DND-41 (cell line): ENCODE measurements around the gene SMTN.
"Not testable (repeated sequence)": the region's sequence is repeated elsewhere in the genome, so short reads cannot be mapped to it uniquely, and the experiment has no call there.

ENCODE experiments used
- ATAC-seq: fragments of 200-7000 bp; cut with Tn5 transposase; 3 replicates; pipeline ENCODE4 v1.9.1; 2021; ENCODE audit warnings: low read depth; ENCODE audit not compliant: insufficient read depth
- DNase-seq: peaks from one replicate; pipeline ENCODE4 v3.0.0-alpha.2; 2020
- H2AFZ ChIP-seq: 2 replicates; pipeline ENCODE4 v1.6.0; 2012; ENCODE audit warnings: low read depth, low read length
- H3K27ac ChIP-seq: 2 replicates; pipeline ENCODE4 v1.5.1; 2012; ENCODE audit warnings: low read length, inconsistent platforms
- H3K27me3 ChIP-seq: fragments of 200-600 bp; sonication (generic); 2 replicates; pipeline ENCODE4 v1.6.0; 2012; ENCODE audit warnings: low read length, mild to moderate bottlenecking, inconsistent platforms; ENCODE audit not compliant: insufficient read depth, poor library complexity
- H3K36me3 ChIP-seq: 2 replicates; pipeline ENCODE4 v1.5.1; 2012; ENCODE audit warnings: low read length, inconsistent platforms; ENCODE audit not compliant: insufficient read depth
- H3K4me1 ChIP-seq: 2 replicates; pipeline ENCODE4 v1.5.1; 2012; ENCODE audit warnings: mild to moderate bottlenecking, low read length; ENCODE audit not compliant: insufficient read depth
- H3K4me2 ChIP-seq: 2 replicates; pipeline ENCODE4 v1.6.0; 2012; ENCODE audit warnings: mild to moderate bottlenecking, moderate library complexity, low read length, inconsistent platforms; ENCODE audit not compliant: insufficient read depth
- H3K4me3 ChIP-seq, 2 experiments: fragments of 200-600 bp in 1 of 2; shearing (Covaris generic) in 1 of 2; 2 replicates each; pipeline ENCODE4 v1.5.1; 2012 to 2016; ENCODE audit warnings: inconsistent platforms in 2 of 2, low read length in 2 of 2, mild to moderate bottlenecking in 2 of 2, low read depth in 1 of 2, moderate library complexity in 1 of 2
- H3K79me2 ChIP-seq: 2 replicates; pipeline ENCODE4 v1.6.0; 2012; ENCODE audit warnings: low read length, inconsistent platforms; ENCODE audit not compliant: insufficient read depth
- H3K9ac ChIP-seq: 2 replicates; pipeline ENCODE4 v1.6.0; 2012; ENCODE audit warnings: low read depth, mild to moderate bottlenecking, inconsistent platforms, low read length, moderate library complexity
- H3K9me3 ChIP-seq: 2 replicates; pipeline ENCODE4 v1.5.1; 2012; ENCODE audit warnings: low read length, moderate library complexity, mild to moderate bottlenecking, inconsistent platforms; ENCODE audit not compliant: insufficient read depth, severe bottlenecking
- H4K20me1 ChIP-seq: 2 replicates; pipeline ENCODE4 v1.6.0; 2012; ENCODE audit warnings: low read length; ENCODE audit not compliant: insufficient read depth
- EZH2 ChIP-seq: IDR thresholded peaks from 3 replicates; pipeline ENCODE4 v1.6.1; 2012; ENCODE audit warnings: borderline replicate concordance, low read depth, mild to moderate bottlenecking, moderate library complexity, low read length, inconsistent platforms; ENCODE audit not compliant: severe bottlenecking
- TF ChIP-seq, protein P1 (sequence below): IDR thresholded peaks from 2 replicates; pipeline ENCODE4 v1.5.1; 2012; ENCODE audit warnings: borderline replicate concordance, low read length, moderate library complexity, mild to moderate bottlenecking; ENCODE audit not compliant: poor library complexity, severe bottlenecking; ENCODE audit errors: extremely low read depth

Gene SMTN

DNA sequence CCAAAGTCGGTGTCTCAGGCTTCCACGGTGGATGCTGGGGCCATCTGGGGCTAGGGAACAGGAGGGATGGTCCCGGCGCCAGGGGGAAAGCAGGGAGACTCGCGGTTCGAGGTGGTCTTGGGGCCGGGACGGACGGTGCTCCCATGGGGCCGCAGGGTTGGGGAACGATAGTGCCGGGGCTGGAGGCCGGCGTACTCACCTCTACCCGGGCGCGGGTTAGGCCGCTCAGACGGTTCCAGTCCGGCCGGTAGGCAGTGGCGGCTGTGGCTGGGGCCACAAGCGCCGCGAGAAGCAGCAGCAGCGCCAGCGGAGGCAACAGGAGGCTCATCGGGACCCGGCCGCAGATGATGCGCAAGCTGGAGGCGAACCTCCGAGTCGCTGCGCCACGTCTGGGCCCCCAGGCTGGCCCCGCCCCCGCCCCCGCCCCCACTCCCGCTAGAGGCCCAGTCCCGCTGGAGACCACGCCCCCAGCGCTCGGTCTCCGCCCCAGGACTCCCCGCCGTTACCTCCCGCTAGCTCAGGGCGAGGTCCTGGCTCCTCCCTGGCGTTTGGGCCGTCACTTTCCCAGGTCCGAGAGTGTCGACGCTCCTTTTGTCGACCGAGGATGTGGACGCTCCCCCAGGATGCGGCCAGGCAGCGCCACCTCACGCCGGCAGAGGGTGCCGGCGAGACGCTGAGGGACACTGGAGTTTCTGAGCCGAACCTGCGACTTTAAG lies 26.2 kb downstream of the SMTN start, which contains the start of gene SELENOM:
Gene SELENOM, minus strand, starts transcription at position 391 of the 716 bp plus-strand sequence. Its CDS starts 63 bp downstream, at position 328.
- peak within 1 kb of the TSS; percentile 85 for H3K4me2 ChIP-seq
- H3K36me3 ChIP-seq = no peaks in the 10 kb centered on the region
- H3K27me3 ChIP-seq = no peaks in the 10 kb centered on the region
- H3K4me1 ChIP-seq = peaks cover 16% of the 10 kb centered on the region
- no peaks in the 10 kb centered on the region for H3K79me2 ChIP-seq
- no peaks in the 10 kb centered on the region; the same call in 1 of the 2 replicates for H4K20me1 ChIP-seq
- no peak for TF ChIP-seq EZH2
- TF ChIP-seq, protein P1, sequence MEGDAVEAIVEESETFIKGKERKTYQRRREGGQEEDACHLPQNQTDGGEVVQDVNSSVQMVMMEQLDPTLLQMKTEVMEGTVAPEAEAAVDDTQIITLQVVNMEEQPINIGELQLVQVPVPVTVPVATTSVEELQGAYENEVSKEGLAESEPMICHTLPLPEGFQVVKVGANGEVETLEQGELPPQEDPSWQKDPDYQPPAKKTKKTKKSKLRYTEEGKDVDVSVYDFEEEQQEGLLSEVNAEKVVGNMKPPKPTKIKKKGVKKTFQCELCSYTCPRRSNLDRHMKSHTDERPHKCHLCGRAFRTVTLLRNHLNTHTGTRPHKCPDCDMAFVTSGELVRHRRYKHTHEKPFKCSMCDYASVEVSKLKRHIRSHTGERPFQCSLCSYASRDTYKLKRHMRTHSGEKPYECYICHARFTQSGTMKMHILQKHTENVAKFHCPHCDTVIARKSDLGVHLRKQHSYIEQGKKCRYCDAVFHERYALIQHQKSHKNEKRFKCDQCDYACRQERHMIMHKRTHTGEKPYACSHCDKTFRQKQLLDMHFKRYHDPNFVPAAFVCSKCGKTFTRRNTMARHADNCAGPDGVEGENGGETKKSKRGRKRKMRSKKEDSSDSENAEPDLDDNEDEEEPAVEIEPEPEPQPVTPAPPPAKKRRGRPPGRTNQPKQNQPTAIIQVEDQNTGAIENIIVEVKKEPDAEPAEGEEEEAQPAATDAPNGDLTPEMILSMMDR = peak; percentile 88
- no peak within 1 kb of the TSS for H3K27ac ChIP-seq
- no peaks in the 10 kb centered on the region for H3K9me3 ChIP-seq
- H3K9ac ChIP-seq = peak within 1 kb of the TSS; percentile 36
- peak within 1 kb of the TSS; percentile 73 for H2AFZ ChIP-seq
- DNase-seq (peak; percentile 80), ATAC-seq (peak; percentile 92)
- H3K4me3 ChIP-seq = peak within 1 kb of the TSS; percentile 13 to 61; a peak in 3 of 4 replicates

DNA sequence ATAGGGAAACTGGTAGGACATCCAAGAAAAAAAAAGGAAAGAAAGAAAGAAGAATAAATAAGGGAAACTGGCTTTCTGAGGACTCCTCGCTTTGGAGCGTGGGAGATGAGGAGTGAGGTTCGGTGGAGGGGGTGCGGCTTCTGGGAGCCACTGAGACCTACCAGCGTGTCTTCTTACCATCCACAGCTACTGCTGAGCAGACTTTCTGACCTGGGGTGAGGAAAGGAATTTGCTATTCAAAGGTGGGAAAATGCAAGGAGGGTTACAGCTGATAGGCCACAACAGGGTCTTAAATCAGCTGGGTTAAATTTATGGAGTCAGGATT lies 26.7 kb downstream of the SMTN start:
- Histone ChIP-seq H4K20me1 (no peaks in the 10 kb centered on the region; the same call in 1 of the 2 replicates), H3K4me3 (peak overlapping the region; percentile 13 to 61; a peak in 3 of 4 replicates), H3K79me2 (no peaks in the 10 kb centered on the region), H3K9ac (peak overlapping the region; percentile 36), H3K9me3 (no peaks in the 10 kb centered on the region), H3K27ac (no peak overlapping the region), H3K4me1 (peaks cover 16% of the 10 kb centered on the region), H2AFZ (peak overlapping the region; percentile 73), H3K27me3 (no peaks in the 10 kb centered on the region), H3K4me2 (peak overlapping the region; percentile 85), H3K36me3 (no peaks in the 10 kb centered on the region)
- peak; percentile 45 for ATAC-seq
- TF ChIP-seq EZH2 = no peak
- TF ChIP-seq, protein P1 = no peak
- DNase-seq = no peak

DNA sequence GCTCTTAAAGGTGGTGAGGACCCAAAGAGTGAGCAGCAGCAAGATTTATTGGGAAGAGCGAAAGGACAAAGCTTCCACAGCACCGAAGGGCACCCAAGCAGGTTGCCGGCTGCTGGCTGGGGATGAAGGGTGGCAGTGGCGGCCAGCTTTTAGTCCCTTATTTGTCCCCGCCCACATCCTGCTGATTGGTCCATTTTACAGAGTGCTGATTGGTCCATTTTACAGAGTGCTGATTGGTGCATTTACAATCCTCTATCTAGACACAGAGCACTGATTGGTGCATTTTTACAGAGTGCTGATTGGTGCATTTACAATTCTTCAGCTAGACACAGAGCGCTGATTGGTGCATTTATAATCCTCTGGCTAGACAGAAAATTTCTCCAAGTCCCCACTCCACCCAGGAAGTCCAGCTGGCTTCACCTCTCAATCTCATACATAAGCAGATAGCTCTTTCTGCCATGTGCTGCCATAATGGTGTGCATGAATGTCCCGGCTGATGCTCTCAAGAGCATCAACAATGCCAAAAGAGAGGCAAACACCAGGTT lies 31.5 kb downstream of the SMTN start:
- not testable (repeated sequence) for H3K27ac ChIP-seq, DNase-seq, H3K4me2 ChIP-seq, H2AFZ ChIP-seq, H3K9me3 ChIP-seq, H3K79me2 ChIP-seq, H3K9ac ChIP-seq, H3K27me3 ChIP-seq, H3K4me3 ChIP-seq, H3K36me3 ChIP-seq, H3K4me1 ChIP-seq, H4K20me1 ChIP-seq, ATAC-seq

DNA sequence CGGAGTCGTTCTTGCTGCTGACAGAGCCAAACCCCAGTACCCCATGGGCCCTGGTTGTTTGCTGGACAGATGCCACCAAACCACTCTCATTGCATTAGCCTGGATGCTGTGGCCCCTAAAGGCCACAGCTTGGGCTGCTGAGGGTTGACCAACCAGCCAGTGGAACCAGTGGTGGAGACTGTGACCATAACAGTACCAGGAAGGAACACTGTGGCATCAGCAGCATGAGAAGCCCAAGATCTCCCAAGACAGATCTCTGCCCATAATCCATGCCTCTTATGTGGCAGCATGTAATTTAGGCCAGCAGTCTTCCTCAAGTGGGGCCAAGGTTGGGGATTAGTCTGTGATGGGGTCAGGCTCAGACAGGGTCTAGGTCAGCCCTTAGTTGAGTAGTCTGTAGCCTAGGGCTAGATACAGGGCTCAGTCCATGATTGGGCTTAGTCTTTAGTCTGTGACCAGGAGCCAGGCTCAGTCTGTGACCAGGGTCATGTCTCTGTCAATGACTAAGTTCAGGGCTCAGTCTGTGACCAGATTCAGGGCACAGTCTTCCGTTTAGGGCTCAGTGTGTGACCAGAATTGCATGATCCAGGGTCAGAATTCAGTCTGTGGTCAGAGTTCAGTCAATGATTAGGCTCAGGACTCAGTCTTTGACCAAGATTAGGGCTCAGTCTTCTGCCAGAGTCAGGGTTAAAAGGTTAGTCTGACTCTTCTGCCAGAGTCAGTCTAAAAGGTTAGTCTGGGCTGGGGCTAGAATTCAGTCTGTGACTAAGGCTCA lies 37.1 kb downstream of the SMTN start:
- H3K4me3 ChIP-seq = no peak overlapping the region
- ATAC-seq (no peak), DNase-seq (no peak)
- no peaks in the 10 kb centered on the region for H3K36me3 ChIP-seq
- no peaks in the 10 kb centered on the region for H3K9me3 ChIP-seq
- TF ChIP-seq, protein P1 = no peak
- TF ChIP-seq EZH2 = no peak
- no peaks in the 10 kb centered on the region for H3K4me1 ChIP-seq
- H3K79me2 ChIP-seq = no peaks in the 10 kb centered on the region
- H3K4me2 ChIP-seq = no peak overlapping the region
- no peaks in the 10 kb centered on the region for H3K27me3 ChIP-seq
- H4K20me1 ChIP-seq = no peaks in the 10 kb centered on the region
- H3K27ac ChIP-seq = no peak overlapping the region
- no peak overlapping the region for H3K9ac ChIP-seq
- H2AFZ ChIP-seq = no peak overlapping the region
